Heart right ventricle (tissue), 16 donors: Measurements from ENCODE around the gene RASGEF1C. TPM values are rescaled to one million over a fixed set of nuclear protein-coding genes. Genes with fewer than 3 reads are reported as not detected.
A peak's percentile ranks its signal among the peaks of the same experiment; 100 is the strongest.

Experiments used
- ATAC-seq, 8 donors: fragments of 200-7000 bp; cut with Tn5 transposase; one replicate each; pipeline ENCODE4 v1.9.1; 2020; ENCODE audit warnings: mild to moderate bottlenecking in 8 of 8, moderate library complexity in 8 of 8, moderate number of reproducible peaks in 1 of 8
- DNase-seq, 2 donors: peaks; one replicate each; pipeline ENCODE4 v3.0.0-alpha.2; 2020
- H3K27ac ChIP-seq, 10 donors: fragments of 200-600 bp; sonication (generic) in 2 of 10; one replicate each; pipeline versions ENCODE4 v1.5.0 to v1.8.0; 2020 to 2022; ENCODE audit warnings: mild to moderate bottlenecking in 3 of 10
- H3K27me3 ChIP-seq, 7 donors: fragments of 200-600 bp; one replicate each; pipeline ENCODE4 v1.8.0; 2021 to 2022; ENCODE audit warnings: mild to moderate bottlenecking in 2 of 7
- H3K36me3 ChIP-seq, 9 donors: fragments of 200-600 bp; sonication (generic) in 1 of 9; one replicate each; pipeline versions ENCODE4 v1.5.0 to v1.8.0; 2020 to 2022; ENCODE audit warnings: mild to moderate bottlenecking in 2 of 9
- H3K4me1 ChIP-seq, 9 donors: fragments of 200-600 bp; sonication (generic) in 1 of 9; one replicate each; pipeline versions ENCODE4 v1.5.0 to v1.8.0; 2020 to 2022; ENCODE audit warnings: mild to moderate bottlenecking in 4 of 9
- H3K4me3 ChIP-seq, 10 donors: fragments of 200-600 bp; sonication (generic) in 2 of 10; one replicate each; pipeline versions ENCODE4 v1.5.0 to v1.8.0; 2020 to 2022; ENCODE audit warnings: mild to moderate bottlenecking in 7 of 10, moderate library complexity in 2 of 10
- H3K9me3 ChIP-seq, 11 donors: fragments of 200-600 bp in 10 of 11; sonication (generic) in 2 of 11; one replicate each; pipeline versions ENCODE4 v1.5.0 to v1.8.0; 2013 to 2022; ENCODE audit warnings: mild to moderate bottlenecking in 2 of 11, control low read depth in 1 of 11, moderate library complexity in 1 of 11
- WGBS, 2 donors: extraction: QIAGEN DNeasy Blood & Tissue Kit; methylation state at CpG; one replicate each; pipeline ENCODE4 v1.1.7; 2013; ENCODE audit warnings: inconsistent platforms in 1 of 2; 5-methylcytosine and 5-hydroxymethylcytosine counted together
- intact Hi-C, 10 donors: fragments of 100-400 bp; cut with DNase I; formaldehyde crosslinking; loops; one replicate each; pipeline versions ENCODE4 v1.11.1 to v1.14.2; 2022
- polyA plus RNA-seq, 2 donors: library from polyadenylated mRNA; stranded (reverse); fragments of 200-250 nt; gene quantifications; one replicate each; pipeline ENCODE4 v1.2.3, GENCODE V29; 2013
- total RNA-seq, 10 donors: library from RNA; stranded (reverse); fragmentation: NEBNext Ultra II Directional in 3 of 10; extraction: Animal tissue kit (Norgen Biotek cat#: 25700) in 3 of 10; gene quantifications; one replicate each; pipeline versions ENCODE4 v1.2.1 to v1.2.4, GENCODE V29; 2021 to 2023
- TF ChIP-seq, protein P1 (sequence below), 9 donors: fragments of 200-600 bp; sonication (generic) in 2 of 9; IDR thresholded peaks; one replicate each; pipeline versions ENCODE4 v1.5.0 to v1.8.0; 2021 to 2022; ENCODE audit warnings: antibody characterized with exemption in 9 of 9, mild to moderate bottlenecking in 5 of 9, moderate library complexity in 1 of 9
- donor health status: Arrhythmogenic right ventricular cardiomyopathy.
- donor health status: ischemic (EF 13 %, LVEDD 7.1; RV severe dilation, severe dysfunction).
- donor health status: healthy with polysubstance abuse.
- donor health status: DM: no; HTN: yes; CAD: no.
- donor health status: DM: no; HTN: no; CAD: no.
- donor health status: ischemic (EF 25% LVEDD 6.9; RV normal size, moderate dysfunction).
- donor health status: ischemic (EF 25% LVEDD 5.7; RV mildly dilated, moderate dysfunction).
- donor health status: healthy.
- donor health status: DM: yes; HTN: yes; CAD: no.
- donor health status: Ischemic cardiomyopathy.
- donor health status: ischemic (EF 35%, LVEDD 5.7; RV mildly dilated, moderate dysfunction).
- donor health status: nonischemic (EF 11% LVEDD 7.7; RV severe dilation, severe dysfunction).
- donor health status: DM: yes; HTN: yes; CAD: no.
- donor health status: PGD.
- donor health status: ischemic (EF 29% LVEDD 5.4; RV normal size, mild dysfunction).
- donor health status: nonischemic (EF 23%, LVEDD 6.1; RV moderate dilation, normal function).

RASGEF1C gene
- total and polyA plus RNA-seq, 12 donors: 0.17 to 0.59 (median 0.26) TPM; not detected in 6

- H3K36me3 ChIP-seq: no peaks in the 10 kb centered on the region
- intact Hi-C loops: no loop called here
- H3K27me3 ChIP-seq: peaks cover 0 to 30% (median 9%) of the 10 kb centered on the region in 7 donors
- no peak for DNase-seq
- TF ChIP-seq, protein P1, sequence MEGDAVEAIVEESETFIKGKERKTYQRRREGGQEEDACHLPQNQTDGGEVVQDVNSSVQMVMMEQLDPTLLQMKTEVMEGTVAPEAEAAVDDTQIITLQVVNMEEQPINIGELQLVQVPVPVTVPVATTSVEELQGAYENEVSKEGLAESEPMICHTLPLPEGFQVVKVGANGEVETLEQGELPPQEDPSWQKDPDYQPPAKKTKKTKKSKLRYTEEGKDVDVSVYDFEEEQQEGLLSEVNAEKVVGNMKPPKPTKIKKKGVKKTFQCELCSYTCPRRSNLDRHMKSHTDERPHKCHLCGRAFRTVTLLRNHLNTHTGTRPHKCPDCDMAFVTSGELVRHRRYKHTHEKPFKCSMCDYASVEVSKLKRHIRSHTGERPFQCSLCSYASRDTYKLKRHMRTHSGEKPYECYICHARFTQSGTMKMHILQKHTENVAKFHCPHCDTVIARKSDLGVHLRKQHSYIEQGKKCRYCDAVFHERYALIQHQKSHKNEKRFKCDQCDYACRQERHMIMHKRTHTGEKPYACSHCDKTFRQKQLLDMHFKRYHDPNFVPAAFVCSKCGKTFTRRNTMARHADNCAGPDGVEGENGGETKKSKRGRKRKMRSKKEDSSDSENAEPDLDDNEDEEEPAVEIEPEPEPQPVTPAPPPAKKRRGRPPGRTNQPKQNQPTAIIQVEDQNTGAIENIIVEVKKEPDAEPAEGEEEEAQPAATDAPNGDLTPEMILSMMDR (IDR thresholded peaks at IDR 0.05): no peak
- H3K27ac ChIP-seq: no peak overlapping the region
- ATAC-seq: no peak
- peaks cover 0 to 14% (median 0%) of the 10 kb centered on the region in 9 donors for H3K4me1 ChIP-seq
- 89 to 93% methylated on average over 6 of the region's 6 CpGs for WGBS, 2 donors
- peaks cover 0 to 13% (median 0%) of the 10 kb centered on the region in 11 donors for H3K9me3 ChIP-seq
- H3K4me3 ChIP-seq: no peak overlapping the region
Observed at GRCh38 chr5:180157866-180158265, 51.1 kb downstream of the RASGEF1C start.

GRCh38 chr5:180156141-180156540 is 52.9 kb downstream of the RASGEF1C start:
- intact Hi-C loops: no loop called here
- DNase-seq (no peak), ATAC-seq (no peak)
- no peak overlapping the region for H3K4me3 ChIP-seq
- WGBS, 2 donors: 88 to 92% methylated on average over 10 of the region's 10 CpGs
- H3K27me3 ChIP-seq: peaks cover 0 to 17% (median 4%) of the 10 kb centered on the region in 7 donors
- peaks cover 0 to 13% (median 0%) of the 10 kb centered on the region in 11 donors for H3K9me3 ChIP-seq
- H3K36me3 ChIP-seq: no peaks in the 10 kb centered on the region
- TF ChIP-seq, protein P1 (IDR thresholded peaks at IDR 0.05): no peak
- no peak overlapping the region for H3K27ac ChIP-seq
- H3K4me1 ChIP-seq: peaks cover 0 to 11% (median 0%) of the 10 kb centered on the region in 9 donors

DNA sequence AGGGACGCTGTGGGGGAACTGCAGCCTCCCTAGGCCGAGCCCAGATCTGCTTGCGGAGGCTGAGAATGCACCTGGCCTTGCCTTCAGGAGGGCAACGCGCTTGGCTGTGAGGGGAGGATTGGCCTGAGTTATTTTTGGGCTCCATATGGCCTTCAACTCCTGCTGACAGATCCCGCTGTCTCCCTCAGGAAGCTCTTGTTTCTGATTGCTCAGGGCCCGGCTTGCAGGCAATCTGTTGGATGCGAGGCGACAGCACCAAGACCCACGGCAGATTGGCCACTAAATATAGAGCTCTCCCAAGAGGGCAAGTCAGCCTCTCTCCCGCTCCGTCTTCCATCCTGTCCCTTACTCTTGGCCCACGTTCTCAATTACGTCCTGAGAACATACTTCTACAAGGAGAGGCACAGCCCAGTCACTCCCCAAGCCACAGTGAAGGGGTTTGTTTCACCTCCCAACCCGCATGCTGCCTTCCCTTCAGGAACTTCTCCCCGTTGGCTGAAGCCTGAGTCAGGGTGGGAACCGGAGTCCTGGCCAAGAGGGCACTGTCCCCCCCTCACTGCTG is 53.6 kb downstream of the RASGEF1C start:
- Histone ChIP-seq H3K27ac (no peak overlapping the region), H3K27me3 (peaks cover 0 to 17% (median 0%) of the 10 kb centered on the region in 7 donors), H3K9me3 (peaks cover 0 to 13% (median 0%) of the 10 kb centered on the region in 11 donors), H3K4me1 (peaks cover 0 to 11% (median 0%) of the 10 kb centered on the region in 9 donors), H3K4me3 (no peak overlapping the region), H3K36me3 (no peaks in the 10 kb centered on the region)
- DNase-seq (no peak), ATAC-seq (peak; percentile 33 to 86 (median 73))
- intact Hi-C loops: no loop called here
- TF ChIP-seq, protein P1 (IDR thresholded peaks at IDR 0.05): no peak
- 20 to 32% methylated on average over 17 of the region's 17 CpGs for WGBS, 2 donors

- Histone ChIP-seq H3K4me1 (peaks cover 0 to 11% (median 0%) of the 10 kb centered on the region in 9 donors), H3K36me3 (no peaks in the 10 kb centered on the region), H3K27me3 (peaks cover 0 to 13% (median 0%) of the 10 kb centered on the region in 7 donors), H3K9me3 (peaks cover 0 to 18% (median 0%) of the 10 kb centered on the region in 11 donors), H3K27ac (no peak overlapping the region), H3K4me3 (no peak overlapping the region)
- ATAC-seq: peak in 1 of 8 donors; percentile 34
- DNase-seq: no peak
- intact Hi-C loops: no loop called here
- 90 to 93% methylated on average over 5 of the region's 5 CpGs for WGBS, 2 donors
- TF ChIP-seq, protein P1 (IDR thresholded peaks at IDR 0.05): no peak
Observed at GRCh38 chr5:180154821-180155364, 54.1 kb downstream of the RASGEF1C start.
